ENCODE measurements around the gene B4GALT2. TPM values are rescaled to one million over a fixed set of nuclear protein-coding genes. Genes with fewer than 3 reads are reported as not detected.

B4GALT2 gene
- total RNA-seq, 1 experiment from 2014 or later: 76.8 TPM

GRCh38 chr1:44037154-44037553 is 58.1 kb downstream of the B4GALT2 start:
- no peaks in the 10 kb centered on the region for H3K9me2 ChIP-seq (ENCODE audit: insufficient read depth)
- H3K4me2 ChIP-seq (ENCODE audit: low read length): no peak overlapping the region
- intact Hi-C loops (cut with micrococcal nuclease): loop anchor here (10.0 kb wide), 1 partner anchor 812 kb away; no protein-coding TSS in a partner anchor
- H2AFZ ChIP-seq (ENCODE audit: low read depth, low read length, poor library complexity, severe bottlenecking): no peak overlapping the region
- no peak overlapping the region for H3K9ac ChIP-seq (ENCODE audit: low read length)
- no peaks in the 10 kb centered on the region for H3K9me3 ChIP-seq (ENCODE audit: control insufficient read depth in 1 of 2, insufficient read depth in 1 of 2, low read depth in 1 of 2, low read length in 2 of 2)
- no peaks in the 10 kb centered on the region for H3K79me2 ChIP-seq (ENCODE audit: insufficient read depth, low read length)
- no peak overlapping the region for H3K27ac ChIP-seq (ENCODE audit: low read depth, low read length)
- ATAC-seq (0 out of 2 replicates have a peak, but pooled peaks have one; percentile 1), DNase-seq (ENCODE audit: low read depth, low spot score) (no peak)
- POLR2A ChIA-PET: no interaction called here
- H4K20me1 ChIP-seq (ENCODE audit: insufficient read depth): no peaks in the 10 kb centered on the region
- no TSS peak for BruUV-seq (replicated peaks)
- RAD21 ChIA-PET (ENCODE audit: low non-redundant PET in 1 of 2, low total read pairs in 2 of 2, uncharacterized antibody in 2 of 2, unreplicated experiment in 2 of 2): interaction anchor here (1.0 to 1.8 kb wide), 2 partner anchors 32 to 103 kb away, joined by 3 to 10 read pairs; no protein-coding TSS in a partner anchor
- H3K4me3 ChIP-seq (replicated peaks in 1 of 2; ENCODE audit: low read depth in 1 of 2, low read length in 2 of 2): no peak overlapping the region
- H3K27me3 ChIP-seq (ENCODE audit: insufficient read depth, low read length): no peaks in the 10 kb centered on the region
- H3K4me1 ChIP-seq (ENCODE audit: control insufficient read depth in 1 of 2, insufficient read depth in 2 of 2, low read length in 2 of 2): peaks cover 10 to 11% of the 10 kb centered on the region in 2 experiments
- H3K36me3 ChIP-seq (ENCODE audit: control insufficient read depth in 1 of 2, insufficient read depth in 2 of 2, low read length in 2 of 2): no peaks in the 10 kb centered on the region
- CTCF ChIA-PET: interaction anchor here (0.8 to 3.2 kb wide), 9 partner anchors 9 to 273 kb away, joined by 3 to 46 read pairs (median 6); partner anchors contain the start of genes ARTN and CCDC24
- no peak for TF ChIP-seq ZFX (IDR thresholded peaks at IDR 0.05)
- no peak for TF ChIP-seq TCF7L2 (IDR thresholded peaks at IDR 0.05; ENCODE audit: borderline replicate concordance, extremely low read depth, insufficient read depth, insufficient read length)
- TF ChIP-seq JUND (IDR thresholded peaks at IDR 0.05): no peak
- no peak for TF ChIP-seq ZNF274 (IDR thresholded peaks at IDR 0.05; ENCODE audit: low read depth, low read length)
- TF ChIP-seq POLR2A (IDR thresholded peaks at IDR 0.05; ENCODE audit: borderline replicate concordance, extremely low read depth, insufficient read depth, insufficient read length): no peak
- TF ChIP-seq FOSL1 (IDR thresholded peaks at IDR 0.05; ENCODE audit: low read depth): no peak
- TF ChIP-seq MAX (IDR thresholded peaks at IDR 0.05): no peak
- TF ChIP-seq ELF1 (IDR thresholded peaks at IDR 0.05; ENCODE audit: borderline replicate concordance, low read depth): no peak
- TF ChIP-seq SIN3A (IDR thresholded peaks at IDR 0.05; ENCODE audit: low read depth): no peak
- no peak for TF ChIP-seq ATF3 (IDR thresholded peaks at IDR 0.05)
- no peak for TF ChIP-seq CBX3 (IDR thresholded peaks at IDR 0.05; ENCODE audit: low read depth)
- TF ChIP-seq ZBTB33 (IDR thresholded peaks at IDR 0.05; ENCODE audit: extremely low read depth, insufficient replicate concordance, low read length): no peak
- TF ChIP-seq SP1 (IDR thresholded peaks at IDR 0.05; ENCODE audit: low read depth): no peak
- no peak for TF ChIP-seq REST (IDR thresholded peaks at IDR 0.05; ENCODE audit: low read depth)
- TF ChIP-seq YY1 (IDR thresholded peaks at IDR 0.05; ENCODE audit: extremely low read depth, insufficient replicate concordance, low read depth, low read length): no peak
- TF ChIP-seq POLR2AphosphoS5 (IDR thresholded peaks at IDR 0.05; ENCODE audit: low read depth, low read length): no peak
- no peak for TF ChIP-seq CEBPB (IDR thresholded peaks at IDR 0.05; ENCODE audit: low read depth)
- no peak for TF ChIP-seq SRF (IDR thresholded peaks at IDR 0.05; ENCODE audit: low read depth)
- TF ChIP-seq EZH2phosphoT487 (IDR thresholded peaks at IDR 0.05; ENCODE audit: borderline replicate concordance): no peak
- no peak for TF ChIP-seq CTCF (IDR thresholded peaks at IDR 0.05 in 2 of 3, conservative IDR thresholded peaks at IDR 0.05 in 1 of 3; ENCODE audit: borderline replicate concordance in 1 of 3, insufficient read depth in 1 of 3, low read depth in 2 of 3, low read length in 2 of 3)

All from HCT116 (cell line).